HG03457 (cell line): ENCODE measurements around the gene MARS1.
"Not testable (repeated sequence)": the region's sequence is repeated elsewhere in the genome, so short reads cannot be mapped to it uniquely, and the experiment has no call there.

ENCODE experiments used
- ATAC-seq: cut with Tn5 transposase; IDR thresholded peaks from one replicate; pipeline ENCODE4 v1.9.1; 2021; ENCODE audit warnings: moderate number of reproducible peaks; ENCODE audit not compliant: unreplicated experiment

Gene MARS1

GRCh38 chr12:57515408-57515933 is 27.6 kb downstream of the MARS1 start:
- ATAC-seq, result no peak

- ATAC-seq, result no peak
Measured at GRCh38 chr12:57515934-57516541, 28.2 kb downstream of the MARS1 start.

GRCh38 chr12:57516617-57517153 is 28.8 kb downstream of the MARS1 start:
- no peak for ATAC-seq

- ATAC-seq, result no peak
Measured at GRCh38 chr12:57517187-57517586, 29.3 kb downstream of the MARS1 start.

- ATAC-seq, result not testable (repeated sequence)
Measured at GRCh38 chr12:57517718-57518117, 29.9 kb downstream of the MARS1 start.

- no peak for ATAC-seq
Measured at GRCh38 chr12:57518176-57518919, 30.5 kb downstream of the MARS1 start.

GRCh38 chr12:57518920-57519795 is 31.3 kb downstream of the MARS1 start:
- ATAC-seq, result no peak

GRCh38 chr12:57519796-57520052 is 31.9 kb downstream of the MARS1 start:
- peak; percentile 3 for ATAC-seq

GRCh38 chr12:57520053-57520818 is 32.4 kb downstream of the MARS1 start, which contains the start of gene DDIT3:
Gene DDIT3, minus strand, starts transcription at chr12:57520514. Its CDS starts 3,108 bp downstream, at chr12:57517406.
- peak; percentile 53 for ATAC-seq

GRCh38 chr12:57521525-57522010 is 33.7 kb downstream of the MARS1 start:
- no peak for ATAC-seq

- peak; percentile 25 for ATAC-seq
Measured at GRCh38 chr12:57522011-57522886, 34.4 kb downstream of the MARS1 start, which contains the start of gene MBD6. Gene MBD6, plus strand, starts transcription at chr12:57522824. Its CDS starts 1,480 bp downstream, at chr12:57524304.

GRCh38 chr12:57522887-57523705 is 35.2 kb downstream of the MARS1 start:
- ATAC-seq, result no peak

- ATAC-seq, result no peak
Measured at GRCh38 chr12:57523706-57524614, 36.1 kb downstream of the MARS1 start.

- no peak for ATAC-seq
Measured at GRCh38 chr12:57524814-57525614, 37.1 kb downstream of the MARS1 start.

- ATAC-seq, result no peak
Measured at GRCh38 chr12:57525615-57526383, 37.9 kb downstream of the MARS1 start.
